Measurements from ENCODE around the gene CDH4.

The CDH4 gene

GRCh38 chr20:61234224-61234890 is 17.7 kb upstream of the CDH4 start:
- Histone ChIP-seq H3K27ac (ENCODE audit: low read depth, low read length) (no peak overlapping the region), H3K36me3 (ENCODE audit: control insufficient read depth, insufficient read depth, low read length) (no peaks in the 10 kb centered on the region), H3K4me3 (ENCODE audit: low read length) (no peak overlapping the region), H3K27me3 (ENCODE audit: control insufficient read depth, insufficient read depth, low read length) (no peaks in the 10 kb centered on the region), H3K4me1 (ENCODE audit: control insufficient read depth, insufficient read depth, low read length) (no peaks in the 10 kb centered on the region), H3K9ac (ENCODE audit: low read length) (no peak overlapping the region)

- Histone ChIP-seq H3K4me1 (ENCODE audit: control insufficient read depth, insufficient read depth, low read length) (no peaks in the 10 kb centered on the region), H3K4me3 (ENCODE audit: low read length) (no peak overlapping the region), H3K36me3 (ENCODE audit: control insufficient read depth, insufficient read depth, low read length) (no peaks in the 10 kb centered on the region), H3K27me3 (ENCODE audit: control insufficient read depth, insufficient read depth, low read length) (no peaks in the 10 kb centered on the region), H3K27ac (ENCODE audit: low read depth, low read length) (no peak overlapping the region), H3K9ac (ENCODE audit: low read length) (no peak overlapping the region)
Measured at GRCh38 chr20:61236713-61237112, 15.3 kb upstream of the CDH4 start.

GRCh38 chr20:61238813-61239212 is 13.2 kb upstream of the CDH4 start:
- H3K27me3 ChIP-seq (ENCODE audit: control insufficient read depth, insufficient read depth, low read length) = no peaks in the 10 kb centered on the region
- no peak overlapping the region for H3K27ac ChIP-seq (ENCODE audit: low read depth, low read length)
- H3K36me3 ChIP-seq (ENCODE audit: control insufficient read depth, insufficient read depth, low read length) = no peaks in the 10 kb centered on the region
- no peaks in the 10 kb centered on the region for H3K4me1 ChIP-seq (ENCODE audit: control insufficient read depth, insufficient read depth, low read length)
- no peak overlapping the region for H3K9ac ChIP-seq (ENCODE audit: low read length)
- no peak overlapping the region for H3K4me3 ChIP-seq (ENCODE audit: low read length)

- Histone ChIP-seq H3K9ac (ENCODE audit: low read length) (no peak overlapping the region), H3K4me1 (ENCODE audit: control insufficient read depth, insufficient read depth, low read length) (no peaks in the 10 kb centered on the region), H3K27ac (ENCODE audit: low read depth, low read length) (no peak overlapping the region), H3K4me3 (ENCODE audit: low read length) (no peak overlapping the region), H3K36me3 (ENCODE audit: control insufficient read depth, insufficient read depth, low read length) (no peaks in the 10 kb centered on the region), H3K27me3 (ENCODE audit: control insufficient read depth, insufficient read depth, low read length) (no peaks in the 10 kb centered on the region)
Measured at GRCh38 chr20:61240814-61241213, 11.2 kb upstream of the CDH4 start.

- no peak overlapping the region for H3K27ac ChIP-seq (ENCODE audit: low read depth, low read length)
- H3K9ac ChIP-seq (ENCODE audit: low read length) = no peak overlapping the region
- H3K27me3 ChIP-seq (ENCODE audit: control insufficient read depth, insufficient read depth, low read length) = no peaks in the 10 kb centered on the region
- H3K36me3 ChIP-seq (ENCODE audit: control insufficient read depth, insufficient read depth, low read length) = no peaks in the 10 kb centered on the region
- no peak overlapping the region for H3K4me3 ChIP-seq (ENCODE audit: low read length)
- no peaks in the 10 kb centered on the region for H3K4me1 ChIP-seq (ENCODE audit: control insufficient read depth, insufficient read depth, low read length)
Measured at GRCh38 chr20:61244213-61244612, 7.8 kb upstream of the CDH4 start.

- no peak overlapping the region for H3K9ac ChIP-seq (ENCODE audit: low read length)
- H3K36me3 ChIP-seq (ENCODE audit: control insufficient read depth, insufficient read depth, low read length) = no peaks in the 10 kb centered on the region
- no peak overlapping the region for H3K4me3 ChIP-seq (ENCODE audit: low read length)
- no peaks in the 10 kb centered on the region for H3K4me1 ChIP-seq (ENCODE audit: control insufficient read depth, insufficient read depth, low read length)
- H3K27me3 ChIP-seq (ENCODE audit: control insufficient read depth, insufficient read depth, low read length) = peaks cover 7% of the 10 kb centered on the region
- H3K27ac ChIP-seq (ENCODE audit: low read depth, low read length) = no peak overlapping the region
Measured at GRCh38 chr20:61246269-61246668, 5.8 kb upstream of the CDH4 start.

GRCh38 chr20:61249626-61250025 is 2.4 kb upstream of the CDH4 start:
- no peak overlapping the region for H3K9ac ChIP-seq (ENCODE audit: low read length)
- no peak overlapping the region for H3K4me3 ChIP-seq (ENCODE audit: low read length)
- H3K27me3 ChIP-seq (ENCODE audit: control insufficient read depth, insufficient read depth, low read length) = peaks cover 15% of the 10 kb centered on the region

GRCh38 chr20:61252601-61253263 is 671 bp downstream of the CDH4 start:
- no peak overlapping the region for H3K27ac ChIP-seq (ENCODE audit: low read depth, low read length)
- H3K27me3 ChIP-seq (ENCODE audit: control insufficient read depth, insufficient read depth, low read length) = peaks cover 15% of the 10 kb centered on the region
- no peak overlapping the region for H3K9ac ChIP-seq (ENCODE audit: low read length)
- H3K4me3 ChIP-seq (ENCODE audit: low read length) = no peak overlapping the region
- no peaks in the 10 kb centered on the region for H3K36me3 ChIP-seq (ENCODE audit: control insufficient read depth, insufficient read depth, low read length)
- H3K4me1 ChIP-seq (ENCODE audit: control insufficient read depth, insufficient read depth, low read length) = no peaks in the 10 kb centered on the region

More at GRCh38 chr20:61249626-61250025, 2.4 kb upstream of the CDH4 start:
- H3K27ac ChIP-seq (ENCODE audit: low read depth, low read length) = no peak overlapping the region
- no peaks in the 10 kb centered on the region for H3K4me1 ChIP-seq (ENCODE audit: control insufficient read depth, insufficient read depth, low read length)
- H3K36me3 ChIP-seq (ENCODE audit: control insufficient read depth, insufficient read depth, low read length) = no peaks in the 10 kb centered on the region

- Histone ChIP-seq H3K27me3 (ENCODE audit: control insufficient read depth, insufficient read depth, low read length) (peaks cover 15% of the 10 kb centered on the region), H3K27ac (ENCODE audit: low read depth, low read length) (no peak overlapping the region)
Measured at GRCh38 chr20:61253264-61253639, 1.2 kb downstream of the CDH4 start.

GRCh38 chr20:61253640-61254511 is 1.8 kb downstream of the CDH4 start:
- no peak overlapping the region for H3K27ac ChIP-seq (ENCODE audit: low read depth, low read length)
- H3K4me3 ChIP-seq (ENCODE audit: low read length) = no peak overlapping the region
- no peak overlapping the region for H3K9ac ChIP-seq (ENCODE audit: low read length)
- no peaks in the 10 kb centered on the region for H3K4me1 ChIP-seq (ENCODE audit: control insufficient read depth, insufficient read depth, low read length)
- peaks cover 15% of the 10 kb centered on the region for H3K27me3 ChIP-seq (ENCODE audit: control insufficient read depth, insufficient read depth, low read length)
- H3K36me3 ChIP-seq (ENCODE audit: control insufficient read depth, insufficient read depth, low read length) = no peaks in the 10 kb centered on the region

More at GRCh38 chr20:61253264-61253639, 1.2 kb downstream of the CDH4 start:
- no peaks in the 10 kb centered on the region for H3K4me1 ChIP-seq (ENCODE audit: control insufficient read depth, insufficient read depth, low read length)
- H3K4me3 ChIP-seq (ENCODE audit: low read length) = no peak overlapping the region
- no peak overlapping the region for H3K9ac ChIP-seq (ENCODE audit: low read length)
- no peaks in the 10 kb centered on the region for H3K36me3 ChIP-seq (ENCODE audit: control insufficient read depth, insufficient read depth, low read length)

GRCh38 chr20:61254881-61255626 is 3.0 kb downstream of the CDH4 start:
- no peak overlapping the region for H3K9ac ChIP-seq (ENCODE audit: low read length)
- no peak overlapping the region for H3K27ac ChIP-seq (ENCODE audit: low read depth, low read length)
- H3K4me1 ChIP-seq (ENCODE audit: control insufficient read depth, insufficient read depth, low read length) = no peaks in the 10 kb centered on the region
- H3K4me3 ChIP-seq (ENCODE audit: low read length) = no peak overlapping the region
- H3K36me3 ChIP-seq (ENCODE audit: control insufficient read depth, insufficient read depth, low read length) = no peaks in the 10 kb centered on the region
- H3K27me3 ChIP-seq (ENCODE audit: control insufficient read depth, insufficient read depth, low read length) = peaks cover 15% of the 10 kb centered on the region

GRCh38 chr20:61256365-61256764 is 4.3 kb downstream of the CDH4 start:
- Histone ChIP-seq H3K27me3 (ENCODE audit: control insufficient read depth, insufficient read depth, low read length) (peaks cover 7% of the 10 kb centered on the region), H3K9ac (ENCODE audit: low read length) (no peak overlapping the region), H3K27ac (ENCODE audit: low read depth, low read length) (no peak overlapping the region), H3K36me3 (ENCODE audit: control insufficient read depth, insufficient read depth, low read length) (no peaks in the 10 kb centered on the region), H3K4me3 (ENCODE audit: low read length) (no peak overlapping the region), H3K4me1 (ENCODE audit: control insufficient read depth, insufficient read depth, low read length) (no peaks in the 10 kb centered on the region)
